Measurements from ENCODE around the gene ADAMTS2. TPM values are rescaled to one million over a fixed set of nuclear protein-coding genes. Genes with fewer than 3 reads are reported as not detected.

Gene ADAMTS2
- total RNA-seq, 3 donors from 2014 or later (not counting 1 experiment from before 2014, with no cell fraction given), result 0.28 TPM; not detected in 2

GRCh38 chr5:179246227-179246626 is 99.0 kb downstream of the ADAMTS2 start:
- 97% methylated on average over 2 of the region's 2 CpGs for WGBS (ENCODE audit: insufficient coverage)
- DNase-seq (no peak), ATAC-seq (no peak)
- Mint-ChIP-seq H3K4me1 (no peaks in the 10 kb centered on the region), H3K27ac (no peak overlapping the region), H3K36me3 (no peaks in the 10 kb centered on the region), H3K27me3 (ENCODE audit: low read depth in 2 of 2) (peaks cover 6 to 26% of the 10 kb centered on the region in 2 donors), H3K9me3 (no peaks in the 10 kb centered on the region), H3K4me3 (no peak overlapping the region)
- Histone ChIP-seq H3K27ac (ENCODE audit: low read length) (no peak overlapping the region), H3K9me3 (ENCODE audit: control insufficient read depth, insufficient read depth, low read length) (no peaks in the 10 kb centered on the region), H3K4me1 (ENCODE audit: control insufficient read depth, insufficient read depth, low read length) (no peaks in the 10 kb centered on the region), H3K36me3 (ENCODE audit: control insufficient read depth, insufficient read depth, low read length) (no peaks in the 10 kb centered on the region), H3K27me3 (ENCODE audit: control insufficient read depth, insufficient read depth, low read length) (no peaks in the 10 kb centered on the region), H3K4me3 (ENCODE audit: low read length) (no peak overlapping the region)
- TF ChIP-seq, protein P1, sequence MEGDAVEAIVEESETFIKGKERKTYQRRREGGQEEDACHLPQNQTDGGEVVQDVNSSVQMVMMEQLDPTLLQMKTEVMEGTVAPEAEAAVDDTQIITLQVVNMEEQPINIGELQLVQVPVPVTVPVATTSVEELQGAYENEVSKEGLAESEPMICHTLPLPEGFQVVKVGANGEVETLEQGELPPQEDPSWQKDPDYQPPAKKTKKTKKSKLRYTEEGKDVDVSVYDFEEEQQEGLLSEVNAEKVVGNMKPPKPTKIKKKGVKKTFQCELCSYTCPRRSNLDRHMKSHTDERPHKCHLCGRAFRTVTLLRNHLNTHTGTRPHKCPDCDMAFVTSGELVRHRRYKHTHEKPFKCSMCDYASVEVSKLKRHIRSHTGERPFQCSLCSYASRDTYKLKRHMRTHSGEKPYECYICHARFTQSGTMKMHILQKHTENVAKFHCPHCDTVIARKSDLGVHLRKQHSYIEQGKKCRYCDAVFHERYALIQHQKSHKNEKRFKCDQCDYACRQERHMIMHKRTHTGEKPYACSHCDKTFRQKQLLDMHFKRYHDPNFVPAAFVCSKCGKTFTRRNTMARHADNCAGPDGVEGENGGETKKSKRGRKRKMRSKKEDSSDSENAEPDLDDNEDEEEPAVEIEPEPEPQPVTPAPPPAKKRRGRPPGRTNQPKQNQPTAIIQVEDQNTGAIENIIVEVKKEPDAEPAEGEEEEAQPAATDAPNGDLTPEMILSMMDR (IDR thresholded peaks at IDR 0.05), result no peak
- intact Hi-C loops (cut with micrococcal nuclease), result no loop called here

DNA sequence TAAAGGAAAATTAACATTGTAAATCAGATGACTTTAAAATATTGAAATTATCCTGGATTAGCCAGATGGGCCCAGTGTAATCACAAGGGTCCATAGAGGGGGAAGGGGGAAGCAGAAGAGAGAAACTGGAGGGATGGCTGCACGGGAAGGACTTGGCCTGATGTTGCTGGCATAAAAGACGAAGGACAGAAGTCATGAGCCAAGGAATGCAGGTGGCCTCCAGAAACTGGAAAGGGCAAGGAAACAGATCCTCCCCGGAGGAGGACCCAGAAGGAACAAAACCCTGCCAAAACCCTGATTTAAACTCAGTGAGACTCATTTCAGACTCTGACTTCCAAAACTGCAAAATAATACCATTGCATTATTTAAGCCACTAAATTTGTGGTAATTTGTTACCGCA is 100.2 kb downstream of the ADAMTS2 start:
- peaks cover 6 to 26% of the 10 kb centered on the region in 2 donors for H3K27me3 Mint-ChIP-seq (ENCODE audit: low read depth in 2 of 2)
- H3K9me3 Mint-ChIP-seq, result no peaks in the 10 kb centered on the region
- no peaks in the 10 kb centered on the region for H3K4me1 Mint-ChIP-seq
- H3K27ac Mint-ChIP-seq, result no peak overlapping the region
- H3K4me1 ChIP-seq (ENCODE audit: control insufficient read depth, insufficient read depth, low read length), result no peaks in the 10 kb centered on the region
- H3K4me3 ChIP-seq (ENCODE audit: low read length), result no peak overlapping the region
- no peaks in the 10 kb centered on the region for H3K27me3 ChIP-seq (ENCODE audit: control insufficient read depth, insufficient read depth, low read length)
- DNase-seq (no peak), ATAC-seq (no peak)
- no peak overlapping the region for H3K4me3 Mint-ChIP-seq
- no peak overlapping the region for H3K27ac ChIP-seq (ENCODE audit: low read length)
- intact Hi-C loops (cut with micrococcal nuclease), result no loop called here
- WGBS (ENCODE audit: insufficient coverage), result 91% methylated on average over 4 of the region's 4 CpGs
- no peaks in the 10 kb centered on the region for H3K9me3 ChIP-seq (ENCODE audit: control insufficient read depth, insufficient read depth, low read length)
- H3K36me3 ChIP-seq (ENCODE audit: control insufficient read depth, insufficient read depth, low read length), result no peaks in the 10 kb centered on the region
- H3K36me3 Mint-ChIP-seq, result no peaks in the 10 kb centered on the region
- TF ChIP-seq, protein P1 (IDR thresholded peaks at IDR 0.05), result no peak

DNA sequence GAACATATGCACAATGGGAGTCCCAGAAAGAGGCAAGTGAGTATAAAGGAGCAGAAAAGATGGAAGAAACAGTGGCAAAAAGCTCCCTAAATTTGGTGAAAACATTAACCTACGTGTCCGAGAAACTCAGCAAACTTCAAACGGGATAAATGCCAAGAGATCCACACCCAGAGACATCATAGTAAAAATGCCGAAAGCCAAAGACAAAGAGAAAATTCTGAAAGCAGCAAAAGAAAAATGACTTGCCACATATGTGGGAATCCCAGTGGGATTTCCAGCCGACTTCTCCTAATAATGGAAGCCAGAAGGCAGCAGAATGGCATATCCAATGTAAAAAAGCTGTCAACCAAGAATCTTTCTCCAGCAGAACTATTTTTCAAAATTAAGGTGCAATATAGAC is 101.2 kb downstream of the ADAMTS2 start:
- Histone ChIP-seq H3K27me3 (ENCODE audit: control insufficient read depth, insufficient read depth, low read length) (no peaks in the 10 kb centered on the region), H3K4me1 (ENCODE audit: control insufficient read depth, insufficient read depth, low read length) (no peaks in the 10 kb centered on the region), H3K27ac (ENCODE audit: low read length) (no peak overlapping the region), H3K4me3 (ENCODE audit: low read length) (no peak overlapping the region), H3K9me3 (ENCODE audit: control insufficient read depth, insufficient read depth, low read length) (no peaks in the 10 kb centered on the region), H3K36me3 (ENCODE audit: control insufficient read depth, insufficient read depth, low read length) (no peaks in the 10 kb centered on the region)
- DNase-seq, result no peak
- Mint-ChIP-seq H3K9me3 (no peaks in the 10 kb centered on the region), H3K4me1 (no peaks in the 10 kb centered on the region), H3K27ac (no peak overlapping the region), H3K4me3 (no peak overlapping the region), H3K36me3 (no peaks in the 10 kb centered on the region), H3K27me3 (ENCODE audit: low read depth in 2 of 2) (peaks cover 15 to 26% of the 10 kb centered on the region in 2 donors)
- intact Hi-C loops (cut with micrococcal nuclease), result no loop called here
- no peak for ATAC-seq
- TF ChIP-seq, protein P1 (IDR thresholded peaks at IDR 0.05), result no peak
- 96% methylated on average over 5 of the region's 5 CpGs for WGBS (ENCODE audit: insufficient coverage)

GRCh38 chr5:179243333-179243732 is 101.9 kb downstream of the ADAMTS2 start:
- no peaks in the 10 kb centered on the region for H3K9me3 ChIP-seq (ENCODE audit: control insufficient read depth, insufficient read depth, low read length)
- 62% methylated on average over 3 of the region's 3 CpGs for WGBS (ENCODE audit: insufficient coverage)
- no peak overlapping the region for H3K4me3 ChIP-seq (ENCODE audit: low read length)
- Mint-ChIP-seq H3K27me3 (ENCODE audit: low read depth in 2 of 2) (peaks cover 17 to 24% of the 10 kb centered on the region in 2 donors), H3K9me3 (no peaks in the 10 kb centered on the region), H3K36me3 (no peaks in the 10 kb centered on the region), H3K4me1 (no peaks in the 10 kb centered on the region), H3K4me3 (no peak overlapping the region), H3K27ac (no peak overlapping the region)
- H3K27ac ChIP-seq (ENCODE audit: low read length), result no peak overlapping the region
- intact Hi-C loops (cut with micrococcal nuclease), result no loop called here
- ATAC-seq (no peak), DNase-seq (no peak)
- no peaks in the 10 kb centered on the region for H3K36me3 ChIP-seq (ENCODE audit: control insufficient read depth, insufficient read depth, low read length)
- H3K4me1 ChIP-seq (ENCODE audit: control insufficient read depth, insufficient read depth, low read length), result no peaks in the 10 kb centered on the region
- TF ChIP-seq, protein P1 (IDR thresholded peaks at IDR 0.05), result no peak
- H3K27me3 ChIP-seq (ENCODE audit: control insufficient read depth, insufficient read depth, low read length), result no peaks in the 10 kb centered on the region

Measured in natural killer cell (primary cell).